Upper lobe of left lung (tissue), 4 donors: ENCODE data around the gene MFSD6.
A peak's percentile ranks its signal among the peaks of the same experiment; 100 is the strongest.

Experiments
- POLR2A ChIP-seq, 4 donors: fragments of 450-650 bp; IDR thresholded peaks; one replicate each; pipeline ENCODE4 v1.5.1; 2016 to 2017; ENCODE audit warnings: antibody characterized with exemption in 4 of 4, mild to moderate bottlenecking in 2 of 4
- TF ChIP-seq, protein P1 (sequence below), 6 experiments: fragments of 450-650 bp in 4 of 6; fragments of 200-600 bp in 2 of 6; sonication (generic) in 2 of 6; IDR thresholded peaks; one replicate each; pipeline ENCODE4 v1.5.1; 2016 to 2019; ENCODE audit warnings: antibody characterized with exemption in 6 of 6

DNA sequence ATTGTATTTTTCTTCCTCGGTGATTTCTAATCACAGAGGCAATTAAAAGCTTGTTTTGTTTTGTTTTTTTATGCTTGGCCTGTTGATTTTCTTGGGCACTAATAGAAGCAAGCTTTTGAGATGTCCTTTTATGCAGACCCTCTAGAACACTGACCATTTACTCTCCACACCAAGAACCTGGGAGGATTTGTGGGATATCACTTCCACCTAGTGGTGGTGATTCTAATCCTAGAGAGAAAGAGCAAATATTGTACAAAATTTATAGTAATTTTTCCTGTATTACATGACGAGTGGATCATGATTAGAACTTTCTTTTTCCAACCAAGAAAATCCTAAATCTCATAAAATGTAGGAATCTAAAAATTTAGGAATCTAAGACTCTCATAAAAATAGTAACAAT, 102.9 kb downstream of the MFSD6 start:
- TF ChIP-seq, protein P1, sequence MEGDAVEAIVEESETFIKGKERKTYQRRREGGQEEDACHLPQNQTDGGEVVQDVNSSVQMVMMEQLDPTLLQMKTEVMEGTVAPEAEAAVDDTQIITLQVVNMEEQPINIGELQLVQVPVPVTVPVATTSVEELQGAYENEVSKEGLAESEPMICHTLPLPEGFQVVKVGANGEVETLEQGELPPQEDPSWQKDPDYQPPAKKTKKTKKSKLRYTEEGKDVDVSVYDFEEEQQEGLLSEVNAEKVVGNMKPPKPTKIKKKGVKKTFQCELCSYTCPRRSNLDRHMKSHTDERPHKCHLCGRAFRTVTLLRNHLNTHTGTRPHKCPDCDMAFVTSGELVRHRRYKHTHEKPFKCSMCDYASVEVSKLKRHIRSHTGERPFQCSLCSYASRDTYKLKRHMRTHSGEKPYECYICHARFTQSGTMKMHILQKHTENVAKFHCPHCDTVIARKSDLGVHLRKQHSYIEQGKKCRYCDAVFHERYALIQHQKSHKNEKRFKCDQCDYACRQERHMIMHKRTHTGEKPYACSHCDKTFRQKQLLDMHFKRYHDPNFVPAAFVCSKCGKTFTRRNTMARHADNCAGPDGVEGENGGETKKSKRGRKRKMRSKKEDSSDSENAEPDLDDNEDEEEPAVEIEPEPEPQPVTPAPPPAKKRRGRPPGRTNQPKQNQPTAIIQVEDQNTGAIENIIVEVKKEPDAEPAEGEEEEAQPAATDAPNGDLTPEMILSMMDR (IDR thresholded peaks at IDR 0.05): peak in 3 of 6 experiments; percentile 12 to 33 (median 31)
- no peak for TF ChIP-seq POLR2A (IDR thresholded peaks at IDR 0.05)
